SK-N-MC (cell line): Measurements from ENCODE around the gene TWNK.

ENCODE experiments used
- EZH2 ChIP-seq: fragments of 200-600 bp; sonication (generic); IDR thresholded peaks from one replicate; pipeline ENCODE4 v1.6.1; 2017; ENCODE audit warnings: antibody characterized with exemption
- POLR2AphosphoS5 ChIP-seq: IDR thresholded peaks from 2 replicates; pipeline ENCODE4 v1.6.1; 2012; ENCODE audit warnings: mild to moderate bottlenecking, low read depth, low read length, borderline replicate concordance

- TF ChIP-seq POLR2AphosphoS5 (no peak), EZH2 (no peak)
Observed at GRCh38 chr10:100980711-100981110, 6.6 kb upstream of the TWNK start.
